DMS79 (cell line): ENCODE data around the gene RAC3.

Experiments
- DNase-seq: peaks from one replicate; lab custom pipeline; 2025; lab: John Stamatoyannopoulos, UW

The RAC3 gene

DNA sequence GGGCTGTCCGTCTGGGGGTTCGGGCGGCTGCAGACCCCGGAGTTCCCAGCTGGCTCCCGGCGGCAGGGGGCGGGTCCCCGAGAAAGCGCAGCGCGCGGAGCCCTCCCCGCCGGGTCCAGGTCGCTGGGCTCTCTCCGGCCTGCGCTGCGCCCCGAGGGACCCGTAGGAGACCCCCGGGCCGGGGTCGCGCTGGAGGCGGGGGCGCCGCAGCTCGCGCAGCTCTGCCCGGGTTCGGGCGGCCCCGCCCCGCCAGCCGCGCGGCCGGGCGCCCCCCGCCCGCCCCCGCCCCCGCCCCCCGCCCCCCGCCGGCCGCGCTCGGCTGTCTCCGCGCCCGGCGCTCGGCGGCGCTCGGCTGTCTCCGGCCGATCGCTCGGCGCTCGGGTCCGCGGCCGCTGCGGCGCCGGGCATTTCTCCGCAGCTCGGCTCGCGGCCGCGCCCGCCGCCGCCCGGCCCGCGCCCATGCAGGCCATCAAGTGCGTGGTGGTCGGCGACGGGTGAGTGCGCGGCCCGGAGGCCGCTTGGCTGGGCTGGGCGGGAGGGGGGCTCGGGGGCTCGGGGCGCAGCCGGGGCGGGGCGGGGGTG is at the start of gene RAC3:
Gene RAC3 (plus strand): TSS at position 376 of the 582 bp plus-strand sequence. CDS start 84 bp downstream, at position 460.
- DNase-seq, result no peak

DNA sequence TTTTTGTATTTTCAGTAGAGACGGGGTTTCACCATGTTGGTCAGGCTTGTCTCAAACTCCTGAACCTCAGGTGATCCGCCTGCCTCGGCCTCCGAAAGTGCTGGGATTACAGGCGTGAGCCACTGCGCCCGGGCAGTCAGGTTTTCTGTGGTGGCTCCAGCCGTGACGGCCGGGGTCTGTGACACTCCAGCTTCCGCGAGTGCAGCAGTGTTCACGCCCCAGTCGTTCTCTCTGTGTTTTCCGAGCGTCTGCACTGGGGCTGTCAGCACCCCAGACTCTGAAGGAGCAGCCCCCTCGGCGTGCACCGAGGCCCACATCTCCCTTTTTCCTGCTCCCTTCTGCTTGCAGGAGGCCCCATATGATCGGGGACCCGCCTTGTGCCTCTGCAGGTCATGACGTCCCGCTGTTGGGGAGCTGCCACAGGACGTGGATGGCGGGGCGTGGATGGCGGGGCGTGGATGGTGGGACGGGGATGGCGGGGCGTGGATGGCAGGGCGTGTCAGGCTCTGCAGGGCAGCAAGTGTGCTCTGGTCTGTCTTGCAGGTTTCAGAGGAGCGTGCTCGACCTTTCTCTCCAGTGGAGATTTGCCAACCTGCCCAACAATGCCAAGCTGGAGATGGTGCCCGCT is 48.4 kb upstream of the RAC3 start:
- DNase-seq, result no peak

DNA sequence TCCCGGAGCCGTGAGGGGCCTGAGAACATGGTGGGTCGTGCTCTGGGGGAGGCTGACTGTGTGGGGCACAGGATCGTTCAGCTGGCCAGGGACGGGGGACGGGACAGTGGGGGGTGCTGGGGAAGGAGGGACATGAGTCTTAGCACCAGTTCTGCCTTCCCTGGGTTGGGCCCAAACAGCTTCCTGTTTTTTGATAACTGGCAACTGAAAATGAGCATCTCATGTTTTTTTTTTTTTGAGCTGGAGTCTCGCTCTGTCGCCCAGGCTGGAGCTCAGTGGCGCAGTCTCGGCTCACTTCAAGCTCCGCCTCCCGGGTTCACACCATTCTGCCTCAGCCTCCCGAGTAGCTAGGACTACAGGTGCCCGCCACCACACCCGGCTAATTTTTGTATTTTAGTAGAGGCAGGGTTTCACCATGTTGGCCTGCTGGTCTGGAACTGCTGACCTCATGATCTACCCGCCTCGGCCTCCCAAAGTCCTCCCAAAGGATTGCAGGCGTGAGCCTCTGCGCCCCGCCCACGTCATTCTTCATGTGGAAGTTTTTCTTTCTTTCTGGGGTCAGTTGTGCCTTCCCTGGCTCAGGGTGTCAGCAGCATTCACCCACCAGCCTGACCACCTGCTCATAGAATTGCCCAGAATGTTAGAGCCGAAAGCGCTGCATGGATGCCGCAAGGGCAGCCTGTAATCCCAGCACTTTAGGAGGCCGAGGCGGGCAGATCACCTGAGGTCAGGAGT is 47.7 kb upstream of the RAC3 start:
- DNase-seq, result no peak

DNA sequence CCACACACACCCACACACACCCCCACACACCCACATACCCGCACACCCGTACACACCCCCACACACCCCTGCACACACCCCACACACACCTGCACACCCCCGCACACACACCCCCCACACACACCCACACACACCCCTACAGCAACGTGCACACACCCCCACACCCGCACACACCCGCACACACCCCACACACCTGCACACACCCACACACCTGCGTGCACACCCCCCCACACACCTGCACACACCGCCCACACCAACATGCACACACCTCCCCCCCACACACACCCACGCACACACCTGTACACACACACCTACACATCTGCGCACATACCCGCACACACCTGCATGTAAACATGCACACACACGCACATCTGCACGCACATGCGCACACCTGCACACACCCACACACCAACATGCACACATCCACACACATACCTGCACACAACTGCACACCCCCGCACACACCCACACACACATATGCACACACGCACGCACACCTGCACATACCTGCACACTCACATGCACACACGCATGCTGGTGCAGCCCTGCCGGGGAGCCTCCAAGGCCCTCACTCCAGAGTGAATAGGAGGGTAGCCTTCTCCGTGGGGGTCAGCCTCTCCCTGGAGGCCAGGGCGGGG is 46.6 kb upstream of the RAC3 start:
- no peak for DNase-seq

DNA sequence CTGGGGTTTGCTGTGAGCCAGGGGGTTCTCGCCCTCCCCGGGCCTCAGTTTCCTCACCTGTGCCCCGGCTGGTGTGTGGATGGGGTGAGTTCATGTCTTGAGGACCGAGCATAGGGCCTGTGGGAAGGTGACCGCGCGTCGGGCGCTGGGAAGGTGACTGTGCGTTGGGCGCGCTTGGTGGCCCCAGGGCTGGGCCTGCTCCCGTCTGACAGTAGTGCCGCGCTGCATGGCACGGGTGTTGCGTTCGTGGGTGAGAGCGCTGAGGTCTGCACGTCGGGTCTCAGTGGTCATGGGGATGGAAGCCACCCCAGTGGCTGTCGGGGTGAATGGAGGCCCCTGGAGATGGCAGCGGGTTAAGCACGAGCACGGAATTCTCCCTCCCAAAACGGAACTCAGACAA is 44.9 kb upstream of the RAC3 start:
- no peak for DNase-seq

DNA sequence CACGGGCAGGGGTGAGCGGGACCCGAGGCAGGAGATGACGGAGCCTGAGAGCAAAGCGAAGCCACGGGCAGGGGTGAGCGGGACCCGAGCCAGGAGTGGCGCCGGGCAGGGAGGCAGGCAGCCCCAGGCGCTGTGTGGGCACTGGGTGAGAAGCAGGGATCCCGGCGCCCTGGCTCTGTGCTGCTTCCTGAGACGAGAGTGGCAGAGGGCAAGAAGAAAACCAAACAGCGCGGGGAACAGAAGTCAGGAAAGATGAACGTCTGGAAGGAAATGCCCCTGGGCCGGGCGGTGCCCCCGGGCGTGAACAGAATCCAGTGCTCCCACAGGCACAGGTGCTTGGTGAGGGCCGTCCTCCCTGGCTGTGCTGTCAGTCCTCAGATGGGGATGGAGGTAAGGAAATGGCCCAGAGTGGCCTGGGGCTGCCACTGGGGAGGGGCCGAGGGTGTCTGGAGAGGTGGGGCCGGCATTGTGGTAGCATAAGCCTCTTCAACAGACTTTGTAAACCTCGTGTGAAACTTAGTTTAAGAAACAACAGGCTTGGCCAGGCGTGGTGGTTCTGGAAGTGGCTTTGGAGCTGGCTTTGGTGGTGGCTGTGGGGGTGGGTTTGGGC is 44.2 kb upstream of the RAC3 start:
- no peak for DNase-seq

DNA sequence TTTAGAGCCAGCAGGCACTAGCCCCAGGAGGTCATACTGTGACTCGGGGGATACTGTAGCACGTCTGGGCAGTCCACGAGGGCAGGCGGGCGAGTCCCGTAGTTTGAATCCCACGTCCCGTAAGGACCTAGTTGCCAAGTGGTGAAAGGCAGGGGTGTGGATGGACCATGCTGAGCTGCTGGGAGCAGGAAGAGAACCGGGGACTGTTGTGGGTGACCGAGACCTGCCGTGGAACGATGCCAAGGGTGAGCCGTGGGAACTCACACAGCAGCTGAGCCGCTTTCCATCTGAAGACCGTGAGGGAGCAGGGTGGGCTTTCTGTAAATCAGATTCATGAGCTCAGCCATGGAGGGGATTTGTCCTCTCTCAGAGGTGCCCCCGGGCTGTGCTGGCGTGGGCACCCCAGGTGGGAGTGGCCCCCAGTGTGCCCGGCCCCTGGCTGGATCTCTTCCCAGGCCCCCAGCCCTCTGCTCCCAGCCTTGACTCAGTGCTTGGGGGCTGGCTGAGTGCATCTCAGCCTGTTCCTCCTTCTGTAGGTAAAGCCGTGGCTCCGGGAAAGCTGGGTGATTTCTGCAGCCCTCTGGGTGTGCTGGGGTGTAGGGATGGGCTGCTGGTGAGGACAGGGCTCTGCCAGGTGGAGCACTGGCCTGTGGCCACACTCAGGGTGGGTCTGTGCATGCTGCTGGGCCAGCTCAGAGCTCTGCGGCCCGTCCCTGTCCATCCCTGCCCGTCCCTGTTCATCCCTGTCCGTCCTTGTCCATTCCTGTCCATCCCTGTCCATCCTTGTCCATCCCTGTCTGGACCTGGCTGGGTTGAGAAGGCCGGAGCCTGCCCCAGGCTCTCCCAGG is 40.4 kb upstream of the RAC3 start:
- no peak for DNase-seq

DNA sequence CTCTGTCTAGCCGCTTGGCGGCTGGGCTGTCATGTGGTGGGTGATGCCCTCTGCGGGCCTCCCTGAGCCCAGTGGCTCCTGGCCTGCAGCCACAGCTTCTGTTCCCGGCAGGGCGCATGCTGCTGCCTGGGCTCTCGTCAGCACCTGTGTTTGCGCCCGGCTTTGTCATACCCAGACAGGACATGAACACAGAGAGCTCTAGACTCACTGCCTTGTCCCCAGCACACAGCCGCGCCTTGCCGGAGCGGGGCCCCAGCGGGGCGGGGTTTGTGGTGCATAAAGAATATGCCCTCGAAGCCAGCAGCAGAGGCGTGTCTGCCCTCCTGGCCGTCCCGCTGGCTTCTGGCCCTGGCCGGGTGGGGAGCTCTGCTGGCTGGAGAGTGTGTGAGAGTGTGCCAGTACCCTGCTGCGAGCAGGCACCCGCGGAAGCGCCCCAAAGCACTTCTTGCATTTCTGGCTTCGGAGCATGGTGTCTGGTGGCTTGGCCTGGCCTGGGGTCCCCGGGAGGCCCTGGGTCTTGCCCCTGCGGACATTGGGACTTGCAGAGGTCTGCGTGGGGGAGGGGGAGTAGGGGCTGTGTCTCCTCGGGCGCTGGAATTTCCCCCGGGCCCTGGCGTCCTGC is 39.7 kb upstream of the RAC3 start:
- DNase-seq, result peak; percentile 52

DNA sequence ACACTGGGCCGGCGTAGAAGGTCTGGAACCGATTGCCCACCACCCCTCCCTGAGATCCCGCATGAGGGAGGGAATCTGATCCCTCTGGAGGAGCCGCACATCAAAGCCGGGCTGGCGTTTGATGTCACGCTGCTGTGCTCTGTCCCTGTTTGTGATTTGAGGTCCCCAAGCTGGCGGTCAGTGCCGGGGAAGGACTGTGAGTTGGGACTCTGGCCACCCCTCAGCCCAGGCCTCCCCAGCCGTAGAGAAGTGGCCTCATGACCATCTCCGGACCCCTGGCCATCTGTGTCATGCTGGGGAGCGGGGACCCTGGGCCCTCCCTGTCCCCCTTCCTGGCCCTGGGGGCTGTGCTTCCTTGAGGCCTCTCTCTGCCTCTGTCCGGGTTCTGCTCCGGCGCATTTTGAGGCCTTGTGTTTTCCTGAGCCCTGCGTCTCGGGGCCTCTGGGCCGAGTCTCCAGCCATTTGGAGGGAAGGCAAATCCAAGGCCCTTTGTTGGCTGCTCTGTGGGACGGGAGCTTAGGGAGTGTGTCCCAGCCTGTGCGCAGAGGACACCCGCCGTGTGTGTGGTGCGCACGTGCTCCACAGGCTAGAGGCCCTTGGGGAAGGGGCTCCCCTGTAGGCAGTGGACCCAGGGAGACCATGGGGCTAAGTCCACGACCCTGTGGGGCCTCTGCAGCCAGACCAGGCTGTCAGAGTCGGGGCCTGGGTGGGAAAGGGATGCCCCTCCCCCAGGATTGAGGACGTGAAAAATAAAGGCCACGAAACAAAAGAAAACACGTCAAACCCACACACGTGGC is 39.0 kb upstream of the RAC3 start:
- DNase-seq, result no peak

DNA sequence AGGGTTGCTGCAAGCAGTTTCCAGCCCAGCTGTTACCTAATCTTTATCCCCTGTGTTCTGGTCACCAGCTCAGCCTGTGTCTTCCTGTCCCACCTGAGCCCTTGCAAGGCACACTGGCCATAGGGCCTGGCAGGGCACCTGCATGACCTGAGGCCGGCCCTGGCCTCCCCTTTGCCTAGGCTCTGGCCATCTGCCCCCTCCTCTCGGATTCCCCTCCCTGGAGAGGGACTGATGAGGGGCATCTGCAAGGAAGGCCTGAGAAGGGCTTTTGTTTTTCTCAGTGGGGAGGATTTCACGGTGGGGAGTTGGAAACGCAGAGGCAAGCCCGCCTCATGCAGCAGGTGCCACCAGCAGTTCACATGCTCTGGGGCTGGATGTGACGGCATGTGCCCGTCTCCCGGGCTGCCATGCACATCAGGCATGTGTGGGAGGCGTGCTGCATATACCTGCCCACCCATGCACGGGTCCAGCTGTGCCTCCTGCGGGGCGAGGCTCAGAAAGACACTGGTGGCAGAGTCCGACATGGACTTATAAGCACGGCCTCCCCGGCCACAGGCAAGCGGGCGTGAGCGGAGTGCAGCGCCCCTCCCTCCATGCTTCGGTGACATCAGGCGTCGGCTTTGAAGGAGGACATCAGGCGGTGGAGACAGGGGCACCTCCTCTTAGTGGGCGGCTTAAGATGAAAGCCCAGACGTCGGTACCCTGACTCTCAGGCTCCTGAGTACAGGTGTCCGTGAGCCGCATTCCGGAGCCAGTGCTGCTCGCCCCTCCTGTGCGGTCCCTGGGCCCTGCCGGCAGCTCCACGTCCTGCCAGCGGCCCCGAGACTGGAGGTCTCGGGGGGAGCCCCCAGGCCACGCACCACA is 37.5 kb upstream of the RAC3 start:
- no peak for DNase-seq

DNA sequence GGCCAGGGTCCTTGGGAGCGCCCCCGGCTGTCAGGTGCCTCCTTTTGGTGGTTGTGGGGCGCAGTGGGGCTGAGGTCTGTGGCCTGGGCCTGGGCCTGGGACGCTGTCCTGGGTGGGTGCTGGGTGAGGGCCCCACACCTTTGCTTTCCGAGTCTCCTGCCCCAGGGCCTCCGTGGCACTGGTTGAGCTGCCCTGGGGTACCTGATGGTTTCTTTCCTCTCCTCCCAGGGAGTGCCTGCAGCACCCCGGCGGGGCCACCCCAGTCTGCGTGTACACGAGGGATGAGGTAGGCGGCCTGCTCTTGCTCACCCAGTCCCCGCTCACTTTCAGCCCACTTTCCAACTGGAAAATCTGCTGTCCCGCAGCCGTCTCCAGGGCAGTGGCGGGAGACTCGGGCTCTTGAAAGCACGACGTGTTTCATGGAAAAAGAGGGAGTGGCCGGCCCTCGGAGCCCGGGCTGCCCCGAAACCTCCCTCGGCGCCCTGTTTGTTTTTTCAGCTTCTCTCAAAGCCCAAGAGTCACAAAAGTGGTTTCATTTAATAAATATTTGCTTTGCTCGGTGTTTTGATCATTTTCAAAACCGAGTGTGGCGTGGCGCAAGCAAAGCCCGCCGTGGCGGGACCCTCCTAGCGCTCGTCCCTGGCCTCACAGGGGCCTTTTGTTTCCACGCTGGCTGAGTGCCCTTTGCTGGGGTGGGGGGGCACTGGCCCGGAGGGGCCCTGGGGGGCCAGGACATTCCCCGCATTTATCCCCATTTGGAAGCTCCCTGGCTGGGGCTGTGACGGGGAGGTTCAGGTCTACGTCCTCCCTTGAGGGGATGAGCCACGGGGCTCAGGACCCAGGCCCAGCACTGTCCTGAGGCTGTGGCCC is 36.6 kb upstream of the RAC3 start:
- DNase-seq, result no peak

DNA sequence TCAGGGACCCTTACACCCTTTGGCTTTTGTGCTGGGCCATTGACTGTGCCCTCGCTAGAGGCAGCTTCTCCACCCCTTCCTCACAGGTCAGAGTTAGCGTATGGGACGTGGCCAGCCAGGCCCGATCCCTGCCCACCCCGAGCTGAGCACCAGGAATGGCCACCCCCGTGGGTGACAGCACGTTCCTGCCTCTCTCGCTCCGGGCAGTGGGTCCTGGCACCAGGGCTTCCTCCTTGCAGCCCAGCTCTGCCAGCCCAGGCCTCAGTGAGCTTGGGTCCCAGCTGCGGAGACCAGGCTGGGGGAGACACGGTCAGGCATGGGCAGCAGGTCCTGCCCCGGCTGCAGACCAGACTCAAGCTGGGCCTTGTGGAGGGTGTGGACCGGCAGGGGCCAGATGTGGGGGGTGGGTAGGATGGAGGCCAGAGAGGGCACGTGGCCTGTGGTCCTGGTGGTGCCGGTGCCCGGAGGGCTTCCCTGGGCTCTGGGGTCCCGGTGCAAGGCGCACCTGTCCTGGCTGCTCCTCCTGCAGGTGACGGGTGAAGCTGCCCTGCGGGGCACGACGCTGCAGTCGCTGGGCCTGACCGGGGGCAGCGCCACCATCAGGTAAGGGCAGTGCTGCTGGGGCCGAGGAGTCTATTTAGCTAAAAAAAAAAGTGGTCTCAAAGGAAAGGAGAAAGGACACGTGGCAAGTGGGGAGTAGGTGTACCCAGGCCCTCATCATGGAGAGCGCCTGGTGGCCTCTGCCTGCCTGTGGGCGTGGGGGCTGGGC is 35.8 kb upstream of the RAC3 start:
- no peak for DNase-seq

DNA sequence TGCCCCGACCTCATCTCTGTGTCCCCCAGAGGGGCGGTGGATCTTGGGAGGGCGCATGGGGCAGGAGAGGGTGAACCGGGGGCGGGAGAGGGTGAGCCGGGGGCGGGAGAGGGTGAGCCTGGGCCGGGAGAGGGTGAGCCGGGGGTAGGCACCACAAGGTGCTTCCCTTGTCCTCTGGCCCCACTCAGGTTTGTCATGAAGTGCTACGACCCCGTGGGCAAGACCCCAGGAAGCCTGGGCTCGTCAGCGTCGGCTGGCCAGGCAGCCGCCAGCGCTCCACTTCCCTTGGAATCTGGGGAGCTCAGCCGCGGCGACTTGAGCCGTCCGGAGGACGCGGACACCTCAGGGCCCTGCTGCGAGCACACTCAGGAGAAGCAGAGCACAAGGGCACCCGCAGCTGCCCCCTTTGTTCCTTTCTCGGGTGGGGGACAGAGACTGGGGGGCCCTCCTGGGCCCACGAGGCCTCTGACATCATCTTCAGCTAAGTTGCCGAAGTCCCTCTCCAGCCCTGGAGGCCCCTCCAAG is 35.2 kb upstream of the RAC3 start:
- no peak for DNase-seq

DNA sequence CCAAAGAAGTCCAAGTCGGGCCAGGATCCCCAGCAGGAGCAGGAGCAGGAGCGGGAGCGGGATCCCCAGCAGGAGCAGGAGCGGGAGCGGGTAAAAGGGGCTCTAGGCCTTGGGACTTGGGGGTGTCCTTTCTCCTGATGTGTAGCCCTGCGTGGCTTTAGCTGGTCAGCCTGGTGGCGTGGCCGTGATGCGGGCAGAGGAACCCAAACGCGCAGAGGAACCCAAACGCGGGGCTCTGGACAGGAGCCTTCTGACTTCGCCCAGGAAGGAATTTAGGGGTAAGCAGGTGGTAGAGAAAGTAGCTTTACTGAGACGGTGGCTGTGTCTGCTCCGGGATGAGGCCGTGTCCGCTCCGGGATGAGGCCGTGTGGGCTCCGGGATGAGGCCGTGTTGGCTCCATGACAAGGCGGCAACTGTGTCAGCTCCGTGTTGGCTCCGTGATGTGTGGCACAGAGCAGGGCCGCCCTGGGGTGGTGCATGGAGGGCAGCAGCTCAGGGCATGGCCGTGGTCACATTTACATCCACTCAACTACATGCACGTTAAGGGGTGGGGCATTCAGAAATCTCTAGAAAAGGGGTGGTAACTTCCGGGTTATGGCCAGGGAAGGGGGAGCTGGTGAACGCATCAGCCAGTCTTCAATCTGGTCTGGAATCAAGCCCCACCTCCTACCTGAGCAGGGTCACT is 34.6 kb upstream of the RAC3 start:
- DNase-seq, result no peak

DNA sequence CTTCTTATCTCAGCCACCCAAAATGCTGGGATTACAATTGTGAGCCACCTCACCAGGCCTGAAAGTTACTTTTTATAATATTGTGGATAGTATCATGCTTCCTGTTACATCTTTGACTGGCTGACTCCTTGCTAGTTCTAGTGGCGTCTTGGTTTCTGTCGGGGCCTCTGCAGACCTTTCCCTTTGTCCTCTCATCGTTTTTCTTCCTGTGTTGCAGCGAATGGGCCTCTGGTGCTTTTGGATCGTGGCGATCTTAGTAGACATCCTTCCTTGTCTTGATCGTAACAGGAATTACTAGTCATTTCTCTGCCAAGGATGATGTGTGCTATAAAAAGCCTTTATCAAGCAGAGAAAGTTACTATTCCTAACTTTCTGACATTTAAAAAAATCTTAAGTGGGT is 33.3 kb upstream of the RAC3 start:
- DNase-seq, result no peak

DNA sequence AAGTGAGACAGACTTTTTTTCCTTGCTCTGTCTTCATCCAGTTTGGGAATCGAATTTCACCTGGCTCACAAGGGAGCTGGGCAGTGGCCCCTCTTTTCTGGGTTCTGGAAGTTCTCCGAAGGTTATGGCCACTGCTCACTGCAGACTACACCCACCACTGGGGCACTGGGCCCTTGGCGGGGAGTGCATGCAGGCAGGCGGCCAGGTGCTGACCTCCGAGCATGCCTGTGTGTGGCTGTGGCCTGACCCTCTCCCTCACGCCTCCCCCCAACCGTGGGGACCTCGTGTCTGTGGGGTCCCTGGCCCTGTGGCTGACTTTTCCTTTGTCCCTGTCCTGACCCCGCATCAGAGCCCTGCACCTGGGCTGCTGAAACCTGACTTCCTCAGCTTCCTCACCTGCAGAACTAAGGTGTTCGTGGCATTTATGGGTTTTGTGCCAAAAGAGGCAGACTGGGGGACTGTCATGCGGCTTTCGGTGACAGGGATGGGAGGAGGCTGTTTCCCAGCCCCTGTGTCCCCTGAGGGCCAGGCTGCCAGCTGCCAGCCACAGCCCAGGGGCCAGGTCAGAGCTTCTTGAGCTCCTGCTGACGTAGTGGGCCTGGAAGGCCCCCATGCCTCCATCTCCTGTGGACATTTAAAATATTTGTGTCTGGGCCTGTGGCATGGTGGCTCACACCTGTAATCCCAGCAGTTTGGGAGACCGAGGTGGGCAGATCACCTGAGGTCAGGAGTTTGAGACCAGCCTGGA is 32.6 kb upstream of the RAC3 start:
- no peak for DNase-seq
